ENCODE results near the gene AKAP13.

GRCh38 chr15:85658816-85659215 is 278.4 kb downstream of the AKAP13 start:
- TF ChIP-seq, protein P1, sequence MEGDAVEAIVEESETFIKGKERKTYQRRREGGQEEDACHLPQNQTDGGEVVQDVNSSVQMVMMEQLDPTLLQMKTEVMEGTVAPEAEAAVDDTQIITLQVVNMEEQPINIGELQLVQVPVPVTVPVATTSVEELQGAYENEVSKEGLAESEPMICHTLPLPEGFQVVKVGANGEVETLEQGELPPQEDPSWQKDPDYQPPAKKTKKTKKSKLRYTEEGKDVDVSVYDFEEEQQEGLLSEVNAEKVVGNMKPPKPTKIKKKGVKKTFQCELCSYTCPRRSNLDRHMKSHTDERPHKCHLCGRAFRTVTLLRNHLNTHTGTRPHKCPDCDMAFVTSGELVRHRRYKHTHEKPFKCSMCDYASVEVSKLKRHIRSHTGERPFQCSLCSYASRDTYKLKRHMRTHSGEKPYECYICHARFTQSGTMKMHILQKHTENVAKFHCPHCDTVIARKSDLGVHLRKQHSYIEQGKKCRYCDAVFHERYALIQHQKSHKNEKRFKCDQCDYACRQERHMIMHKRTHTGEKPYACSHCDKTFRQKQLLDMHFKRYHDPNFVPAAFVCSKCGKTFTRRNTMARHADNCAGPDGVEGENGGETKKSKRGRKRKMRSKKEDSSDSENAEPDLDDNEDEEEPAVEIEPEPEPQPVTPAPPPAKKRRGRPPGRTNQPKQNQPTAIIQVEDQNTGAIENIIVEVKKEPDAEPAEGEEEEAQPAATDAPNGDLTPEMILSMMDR (IDR thresholded peaks at IDR 0.05), result no peak
- TF ChIP-seq POLR2A (IDR thresholded peaks at IDR 0.05), result no peak
